HepG2 (cell line): ENCODE data around the gene TOP1. TPM values are rescaled to one million over a fixed set of nuclear protein-coding genes. Genes with fewer than 3 reads are reported as not detected.

Experiments used
- AGO1 ChIP-seq: fragments of 200-400 bp; formaldehyde crosslinking; IDR thresholded peaks from 2 replicates; pipeline ENCODE4 v1.6.1; 2017; ENCODE audit warnings: mild to moderate bottlenecking, low read depth, low read length, moderate library complexity; ENCODE audit not compliant: poor library complexity, severe bottlenecking
- BHLHE40 ChIP-seq: IDR thresholded peaks from 2 replicates; pipeline ENCODE4 v1.6.1; 2011; ENCODE audit warnings: low read length, improper control_type of control experiment
- CEBPB ChIP-seq: IDR thresholded peaks from 2 replicates; pipeline ENCODE4 v1.6.1; 2011; ENCODE audit warnings: low read depth, low read length, improper control_type of control experiment, borderline replicate concordance
- FOXO1 ChIP-seq: sonication (generic); formaldehyde crosslinking; IDR thresholded peaks from 2 replicates; pipeline ENCODE4 v1.4.0; 2020; ENCODE audit warnings: missing genetic modification reagents
- FOXP1 ChIP-seq, 2 experiments: fragments of 450-650 bp in 1 of 2; IDR thresholded peaks; 2 replicates each; pipeline ENCODE4 v1.6.1; 2017 to 2018; ENCODE audit warnings: antibody characterized with exemption in 1 of 2
- GPBP1L1 ChIP-seq: sonication (generic); formaldehyde crosslinking; IDR thresholded peaks from 2 replicates; pipeline ENCODE4 v1.5.0; 2020; ENCODE audit warnings: mild to moderate bottlenecking, missing genetic modification reagents
- HIVEP1 ChIP-seq: sonication (generic); formaldehyde crosslinking; IDR thresholded peaks from 2 replicates; pipeline ENCODE4 v1.4.0; 2020; ENCODE audit warnings: mild to moderate bottlenecking, missing genetic modification reagents
- HMG20A ChIP-seq: IDR thresholded peaks from 2 replicates; pipeline ENCODE4 v1.6.1; 2016; ENCODE audit warnings: borderline replicate concordance
- HNRNPUL1 ChIP-seq: fragments of 200-400 bp; formaldehyde crosslinking; IDR thresholded peaks from 2 replicates; pipeline ENCODE4 v1.6.1; 2017; ENCODE audit warnings: low read depth, mild to moderate bottlenecking, low read length, moderate library complexity
- KAT2B ChIP-seq: fragments of 150-350 bp; IDR thresholded peaks from 2 replicates; pipeline ENCODE4 v1.6.1; 2014; ENCODE audit warnings: low read depth, low read length, borderline replicate concordance
- MED1 ChIP-seq: sonication (generic); formaldehyde crosslinking; IDR thresholded peaks from 2 replicates; pipeline ENCODE4 v1.4.0; 2020; ENCODE audit warnings: missing genetic modification reagents
- MTA1 ChIP-seq: sonication (generic); formaldehyde crosslinking; IDR thresholded peaks from 2 replicates; pipeline ENCODE4 v1.4.0; 2020; ENCODE audit warnings: missing genetic modification reagents, mild to moderate bottlenecking, borderline replicate concordance
- NCOR1 ChIP-seq: fragments of 200-600 bp; sonication (generic); IDR thresholded peaks from 2 replicates; pipeline ENCODE4 v1.7.0; 2017; ENCODE audit warnings: antibody characterized with exemption, low read length, borderline replicate concordance
- NR2F1 ChIP-seq, 2 experiments: fragments of 450-650 bp in 1 of 2; formaldehyde crosslinking in 1 of 2; IDR thresholded peaks; 2 replicates each; pipeline versions ENCODE4 v1.5.0 to v1.6.1; 2016 to 2020; ENCODE audit warnings: mild to moderate bottlenecking in 1 of 2, missing compliant biosample characterization in 1 of 2, missing genetic modification reagents in 1 of 2, moderate library complexity in 1 of 2
- REL ChIP-seq: sonication (generic); formaldehyde crosslinking; conservative IDR thresholded peaks from 2 replicates; pipeline ENCODE4 v1.8.0; 2022; ENCODE audit warnings: mild to moderate bottlenecking, missing genetic modification reagents, moderate library complexity
- SALL2 ChIP-seq: sonication (generic); formaldehyde crosslinking; IDR thresholded peaks from 2 replicates; pipeline ENCODE4 v1.8.1; 2023; ENCODE audit warnings: mild to moderate bottlenecking, missing genetic modification reagents, inconsistent platforms
- SRSF9 ChIP-seq: fragments of 200-400 bp; formaldehyde crosslinking; IDR thresholded peaks from 2 replicates; pipeline ENCODE4 v1.6.1; 2018; ENCODE audit warnings: borderline replicate concordance, mild to moderate bottlenecking, low read depth, low read length; ENCODE audit not compliant: insufficient read depth, poor library complexity, severe bottlenecking
- TOE1 ChIP-seq: sonication (generic); formaldehyde crosslinking; IDR thresholded peaks from 2 replicates; pipeline ENCODE4 v1.4.0; 2020; ENCODE audit warnings: mild to moderate bottlenecking, missing genetic modification reagents
- ZBTB20 ChIP-seq: sonication (generic); formaldehyde crosslinking; IDR thresholded peaks from 2 replicates; pipeline ENCODE4 v1.8.1; 2023; ENCODE audit warnings: missing genetic modification reagents, low read depth, mild to moderate bottlenecking, borderline replicate concordance
- ZFP37 ChIP-seq: sonication (generic); formaldehyde crosslinking; IDR thresholded peaks from 2 replicates; pipeline ENCODE4 v1.4.0; 2020; ENCODE audit warnings: missing genetic modification reagents, borderline replicate concordance
- ZMYM3 ChIP-seq: sonication (generic); formaldehyde crosslinking; IDR thresholded peaks from 2 replicates; pipeline ENCODE4 v1.5.1; 2020; ENCODE audit warnings: mild to moderate bottlenecking, missing genetic modification reagents
- ZNF20 ChIP-seq: sonication (generic); formaldehyde crosslinking; IDR thresholded peaks from 2 replicates; pipeline ENCODE4 v1.4.0; 2020; ENCODE audit warnings: mild to moderate bottlenecking, moderate library complexity, missing genetic modification reagents
- ZNF3 ChIP-seq: IDR thresholded peaks from 2 replicates; pipeline ENCODE4 v1.7.0; 2017; ENCODE audit warnings: inconsistent platforms
- ZNF570 ChIP-seq: sonication (generic); formaldehyde crosslinking; IDR thresholded peaks from 2 replicates; pipeline ENCODE4 v1.4.0; 2020; ENCODE audit warnings: mild to moderate bottlenecking, missing genetic modification reagents, borderline replicate concordance
- ZNF572 ChIP-seq: sonication (generic); formaldehyde crosslinking; IDR thresholded peaks from 2 replicates; pipeline ENCODE4 v1.5.1; 2020; ENCODE audit warnings: mild to moderate bottlenecking, missing genetic modification reagents
- ZNF605 ChIP-seq: sonication (generic); formaldehyde crosslinking; IDR thresholded peaks from 2 replicates; pipeline ENCODE4 v1.8.0; 2022; ENCODE audit warnings: mild to moderate bottlenecking, missing genetic modification reagents
- ZNF674 ChIP-seq: sonication (generic); formaldehyde crosslinking; IDR thresholded peaks from 2 replicates; pipeline ENCODE4 v1.5.0; 2020; ENCODE audit warnings: low read depth, mild to moderate bottlenecking, missing genetic modification reagents
- ZNF703 ChIP-seq: sonication (generic); formaldehyde crosslinking; IDR thresholded peaks from 2 replicates; pipeline ENCODE4 v1.5.1; 2020; ENCODE audit warnings: missing genetic modification reagents, mild to moderate bottlenecking, moderate library complexity, borderline replicate concordance
- ZNF768 ChIP-seq: sonication (generic); formaldehyde crosslinking; IDR thresholded peaks from 2 replicates; pipeline ENCODE4 v1.4.0; 2020; ENCODE audit warnings: missing genetic modification reagents
- ZNF773 ChIP-seq: sonication (generic); formaldehyde crosslinking; IDR thresholded peaks from 2 replicates; pipeline ENCODE4 v1.4.0; 2020; ENCODE audit warnings: missing genetic modification reagents, borderline replicate concordance
- ZSCAN9 ChIP-seq: IDR thresholded peaks from 2 replicates; pipeline ENCODE4 v1.6.1; 2016; ENCODE audit warnings: borderline replicate concordance
- polyA plus RNA-seq, 8 experiments: library from polyadenylated mRNA; depleted of rRNA in 3 of 8; stranded (reverse) in 7 of 8; unstranded in 1 of 8; fragments of >200 nt; fragmentation: Illumina TruSeq in 4 of 8; extraction: Trizol in 4 of 8; gene quantifications; 2 replicates each; pipeline versions ENCODE4 v1.2.1 to v1.2.3, GENCODE V29; 2011 to 2016; ENCODE audit warnings: low read depth in 4 of 8, missing spikeins in 1 of 8, mixed read lengths in 1 of 8; ENCODE audit not compliant: insufficient read depth in 1 of 8
- total RNA-seq, 5 experiments: library from RNA; depleted of rRNA; stranded (reverse); fragments of >200 nt; fragmentation: Illumina TruSeq; extraction: Trizol; gene quantifications; 2 replicates each; pipeline ENCODE4 v1.2.3, GENCODE V29; 2016; ENCODE audit warnings: low read depth in 1 of 5

The TOP1 gene
- total and polyA plus RNA-seq, 2 of the 13 experiments (the other 11 are each of a cell fraction or from before 2014, with no cell fraction given), result 10.2 to 19.4 TPM

DNA sequence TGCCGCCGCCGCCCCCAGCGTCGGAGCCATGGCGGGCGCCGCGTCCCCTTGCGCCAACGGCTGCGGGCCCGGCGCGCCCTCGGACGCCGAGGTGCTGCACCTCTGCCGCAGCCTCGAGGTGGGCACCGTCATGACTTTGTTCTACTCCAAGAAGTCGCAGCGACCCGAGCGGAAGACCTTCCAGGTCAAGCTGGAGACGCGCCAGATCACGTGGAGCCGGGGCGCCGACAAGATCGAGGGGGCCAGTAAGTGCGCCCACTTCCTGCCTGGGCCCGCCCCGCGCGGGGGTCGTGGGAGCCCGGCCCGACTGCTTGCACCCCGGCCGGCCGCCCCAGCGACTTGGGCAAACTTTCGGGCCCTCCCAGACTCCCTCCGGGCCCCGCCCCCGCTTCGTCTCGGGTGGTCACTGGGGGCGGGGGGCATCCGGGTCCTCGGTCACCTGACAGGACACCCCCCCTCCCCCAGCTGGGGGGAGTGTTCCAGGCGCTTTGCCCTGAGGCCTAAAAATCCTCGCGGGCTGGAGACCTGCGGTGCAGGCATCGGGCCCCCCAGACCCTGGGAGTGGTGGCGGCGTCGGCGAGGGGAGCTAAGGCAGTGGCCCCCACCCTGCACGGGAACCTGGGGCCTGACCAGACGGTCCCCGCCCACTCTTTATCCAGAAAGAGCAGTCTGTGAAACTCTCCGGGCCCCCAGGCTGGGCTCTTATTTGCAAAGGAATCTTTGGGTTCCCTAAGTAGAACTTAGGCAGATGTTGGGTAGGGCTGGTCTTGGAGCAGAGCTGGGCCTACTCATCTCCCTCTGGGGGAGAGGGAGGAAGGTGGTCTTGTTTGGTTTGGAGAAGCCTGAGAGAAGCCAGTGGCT, 109.2 kb downstream of the TOP1 start (continued):
- TF ChIP-seq SALL2 (CRISPR knock-in tag) (no peak; the same call in 1 of the 2 replicates), ZNF570 (CRISPR knock-in tag) (no peak; the same call in 1 of the 2 replicates), SRSF9 (no peak), ZNF703 (0 out of 2 replicates have a peak, but pooled peaks have one; percentile 27), ZNF3 (CRISPR knock-in tag) (no peak), MTA1 (CRISPR knock-in tag) (0 out of 2 replicates have a peak, but pooled peaks have one; percentile 9), GPBP1L1 (CRISPR knock-in tag) (no peak), ZFP37 (CRISPR knock-in tag) (no peak), AGO1 (peak; percentile 73), KAT2B (no peak), ZMYM3 (CRISPR knock-in tag) (0 out of 2 replicates have a peak, but pooled peaks have one; percentile 19), ZBTB20 (CRISPR knock-in tag) (no peak), ZSCAN9 (CRISPR knock-in tag) (no peak; the same call in 1 of the 2 replicates), ZNF674 (CRISPR knock-in tag) (no peak), HNRNPUL1 (no peak), NR2F1 (CRISPR knock-in tag; IDR thresholded peaks at IDR 0.05) (peak in 1 of 2 experiments; percentile 12; a peak in 1 of 4 replicates), CEBPB (no peak), ZNF773 (CRISPR knock-in tag) (0 out of 2 replicates have a peak, but pooled peaks have one; percentile 1), ZNF605 (peak; percentile 32), ZNF572 (CRISPR knock-in tag) (peak; percentile 88), NCOR1 (peak; percentile 29; the same call in 1 of the 2 replicates), ZNF768 (CRISPR knock-in tag) (peak; percentile 73; the same call in 1 of the 2 replicates), FOXO1 (peak; percentile 44; the same call in 1 of the 2 replicates), REL (CRISPR knock-in tag) (no peak), ZNF20 (CRISPR knock-in tag) (no peak), MED1 (CRISPR knock-in tag) (peak; percentile 57; the same call in 1 of the 2 replicates), FOXP1 (IDR thresholded peaks at IDR 0.05) (no peak), FOXP1 (CRISPR knock-in tag; IDR thresholded peaks at IDR 0.05) (no peak), BHLHE40 (no peak), HIVEP1 (CRISPR knock-in tag) (peak; percentile 16; the same call in 1 of the 2 replicates), HMG20A (CRISPR knock-in tag) (no peak), TOE1 (no peak)
